K562 treated with DMSO at 1 percent for 48 hours (cell line): ENCODE results near the gene ROBO2. TPM values are rescaled to one million over a fixed set of nuclear protein-coding genes. Genes with fewer than 3 reads are reported as not detected.

ENCODE experiments used
- total RNA-seq: library from RNA; unstranded; fragments of 300-600 nt; gene quantifications from 2 replicates; pipeline ENCODE4 v1.2.3, GENCODE V29; 2022; ENCODE audit warnings: low replicate concordance; ENCODE audit errors: extremely low read depth

ROBO2 gene
- not detected in 2 replicates for total RNA-seq

GRCh38 chr3:77039606-77040171, at the start of gene ROBO2:
TSS of gene ROBO2 (plus strand) at chr3:77040099. CDS start at chr3:77040786, 687 bp downstream.

